Activated CD4-positive, alpha-beta T cell treated with anti-CD3 and anti-CD28 coated beads, Interleukin-2, amount 50 U/mL, for 24 hours (primary cell): ENCODE results near the gene SC5D.

Experiments used
- DNase-seq, 2 donors: peaks; one replicate each; pipeline ENCODE4 v3.0.0-alpha.2; 2020; ENCODE audit warnings: low read depth in 1 of 2, low spot score in 1 of 2

SC5D gene

GRCh38 chr11:121352251-121352891 lies 59.8 kb downstream of the SC5D start:
- no peak for DNase-seq

GRCh38 chr11:121354192-121354591 lies 61.6 kb downstream of the SC5D start:
- no peak for DNase-seq

GRCh38 chr11:121356357-121356756 lies 63.8 kb downstream of the SC5D start:
- no peak for DNase-seq
